H1 (cell line): Measurements from ENCODE around the gene EGFL6. TPM values are rescaled to one million over a fixed set of nuclear protein-coding genes. Genes with fewer than 3 reads are reported as not detected.

Experiments used
- CTCF ChIA-PET: fragments of 300-600 bp; sonication (Branson Sonifier 250); formaldehyde crosslinking; loops from one replicate; lab custom pipeline; 2021; ENCODE audit not compliant: partially characterized antibody; lab: Charles Lee
- POLR2A ChIA-PET: fragments of 300-600 bp; sonication (Branson Sonifier 250); formaldehyde crosslinking; loops from one replicate; lab custom pipeline; 2021; ENCODE audit warnings: inconsistent platforms; ENCODE audit not compliant: partially characterized antibody; lab: Charles Lee
- DNase-seq, 2 experiments: peaks; one replicate each; pipeline versions ENCODE4 v3.0.0 to v3.0.0-alpha.2; 2010 to 2022; ENCODE audit warnings: low spot score in 2 of 2, low read depth in 1 of 2, mixed read lengths in 1 of 2
- FAIRE-seq: peaks from 2 replicates; lab custom pipeline; 2011; peaks lifted over from hg19 to GRCh38; lab: Jason Lieb, UNC
- H2AFZ ChIP-seq: 2 replicates; pipeline ENCODE4 v1.8.1; 2012; ENCODE audit warnings: low read length, inconsistent platforms
- H2AK5ac ChIP-seq: 2 replicates; pipeline ENCODE4 v1.6.1; 2013; ENCODE audit warnings: low read depth, low read length
- H2BK120ac ChIP-seq: replicated peaks from 2 replicates; pipeline ENCODE3; 2013; ENCODE audit warnings: low read depth, low read length, inconsistent platforms
- H2BK12ac ChIP-seq: 2 replicates; pipeline ENCODE4 v1.6.1; 2013; ENCODE audit warnings: low read depth, low read length
- H2BK15ac ChIP-seq: 2 replicates; pipeline ENCODE4 v1.6.1; 2013; ENCODE audit warnings: low read length
- H2BK20ac ChIP-seq: 2 replicates; pipeline ENCODE4 v1.6.1; 2013; ENCODE audit warnings: low read length
- H2BK5ac ChIP-seq: 2 replicates; pipeline ENCODE4 v1.6.1; 2013; ENCODE audit warnings: low read depth, low read length
- H3K14ac ChIP-seq: 2 replicates; pipeline ENCODE4 v1.6.1; 2013; ENCODE audit warnings: inconsistent platforms; ENCODE audit not compliant: insufficient read length
- H3K18ac ChIP-seq: 2 replicates; pipeline ENCODE4 v1.6.1; 2013; ENCODE audit warnings: low read length; ENCODE audit errors: extremely low read depth
- H3K23ac ChIP-seq: 2 replicates; pipeline ENCODE4 v1.6.1; 2013; ENCODE audit warnings: inconsistent platforms; ENCODE audit not compliant: insufficient read length
- H3K23me2 ChIP-seq: 2 replicates; pipeline ENCODE4 v1.6.1; 2013; ENCODE audit warnings: low read depth, low read length
- H3K27ac ChIP-seq: 2 replicates; pipeline ENCODE4 v1.6.1; 2011; ENCODE audit warnings: low read depth, low read length, inconsistent platforms
- H3K27me3 ChIP-seq, 4 experiments: replicated peaks in 1 of 4; 1 replicate in 1 of 4; 2 replicates in 3 of 4; pipeline versions ENCODE4 v1.6.1 to v1.8.1; 2011 to 2013; ENCODE audit warnings: low read length in 3 of 4, mild to moderate bottlenecking in 3 of 4, inconsistent platforms in 2 of 4, mixed read lengths in 2 of 4, moderate library complexity in 1 of 4; ENCODE audit not compliant: control insufficient read depth in 3 of 4, insufficient read depth in 3 of 4; ENCODE audit errors: extremely low read depth in 1 of 4
- H3K36me3 ChIP-seq, 4 experiments: 2 replicates each; pipeline versions ENCODE4 v1.6.1 to v1.8.1; 2011 to 2013; ENCODE audit warnings: mild to moderate bottlenecking in 4 of 4, low read length in 3 of 4, moderate library complexity in 2 of 4, control low read depth in 1 of 4, inconsistent platforms in 1 of 4; ENCODE audit not compliant: insufficient read depth in 4 of 4, control insufficient read depth in 2 of 4
- H3K4ac ChIP-seq: replicated peaks from 2 replicates; pipeline ENCODE3; 2013; ENCODE audit warnings: low read length, low read depth, mixed read lengths, inconsistent platforms; ENCODE audit not compliant: insufficient read length
- H3K4me1 ChIP-seq, 4 experiments: replicated peaks in 1 of 4; 1 replicate in 1 of 4; 2 replicates in 3 of 4; pipeline versions ENCODE4 v1.6.1 to v1.8.1; 2011 to 2013; ENCODE audit warnings: low read length in 3 of 4, inconsistent platforms in 2 of 4, mixed read lengths in 1 of 4; ENCODE audit not compliant: insufficient read depth in 4 of 4, control insufficient read depth in 3 of 4
- H3K4me2 ChIP-seq, 2 experiments: 2 replicates each; pipeline versions ENCODE4 v1.6.1 to v1.8.1; 2011 to 2013; ENCODE audit warnings: low read depth in 2 of 2, low read length in 2 of 2, control low read depth in 1 of 2, inconsistent platforms in 1 of 2, mild to moderate bottlenecking in 1 of 2; ENCODE audit not compliant: insufficient read depth in 1 of 2
- H3K4me3 ChIP-seq, 4 experiments: fragments of 200-600, 300-600 bp in 1 of 4; sonication (generic), shearing (Covaris generic), sonication (Bioruptor Twin) in 1 of 4; 2 replicates each; pipeline versions ENCODE4 v1.5.1 to v1.8.1; 2011 to 2016; ENCODE audit warnings: low read length in 4 of 4, low read depth in 3 of 4, control low read depth in 2 of 4, inconsistent platforms in 2 of 4, mild to moderate bottlenecking in 2 of 4, mixed read lengths in 1 of 4, moderate library complexity in 1 of 4; ENCODE audit not compliant: insufficient read depth in 2 of 4; ENCODE audit errors: extremely low read depth in 1 of 4
- H3K56ac ChIP-seq: replicated peaks from 2 replicates; pipeline ENCODE3; 2013; ENCODE audit warnings: low read depth, mild to moderate bottlenecking, mixed read lengths, low read length, inconsistent platforms; ENCODE audit not compliant: insufficient read length
- H3K79me1 ChIP-seq: 2 replicates; pipeline ENCODE4 v1.6.1; 2013; ENCODE audit warnings: low read depth, low read length, control low read depth
- H3K79me2 ChIP-seq, 2 experiments: 2 replicates each; pipeline versions ENCODE4 v1.6.1 to v1.8.1; 2012 to 2013; ENCODE audit warnings: low read length in 2 of 2, mild to moderate bottlenecking in 2 of 2, inconsistent platforms in 1 of 2; ENCODE audit not compliant: insufficient read depth in 2 of 2, control insufficient read depth in 1 of 2
- H3K9ac ChIP-seq, 4 experiments: replicated peaks in 1 of 4; 1 replicate in 1 of 4; 2 replicates in 3 of 4; pipeline versions ENCODE4 v1.6.1 to v1.8.1; 2011 to 2013; ENCODE audit warnings: low read depth in 3 of 4, low read length in 3 of 4, control low read depth in 2 of 4, mild to moderate bottlenecking in 2 of 4, moderate library complexity in 2 of 4, inconsistent platforms in 1 of 4; ENCODE audit errors: extremely low read depth in 1 of 4
- H3K9me3 ChIP-seq, 2 experiments: 2 replicates each; pipeline versions ENCODE4 v1.6.1 to v1.8.1; 2012 to 2013; ENCODE audit warnings: mild to moderate bottlenecking in 2 of 2, moderate library complexity in 2 of 2, control low read depth in 1 of 2, inconsistent platforms in 1 of 2, low read depth in 1 of 2, low read length in 1 of 2, mixed read lengths in 1 of 2; ENCODE audit not compliant: insufficient read depth in 2 of 2
- H4K20me1 ChIP-seq, 2 experiments: replicated peaks in 1 of 2; 2 replicates each; pipeline versions ENCODE3 to v1.8.1; 2011 to 2013; ENCODE audit warnings: inconsistent platforms in 2 of 2, low read length in 2 of 2, mild to moderate bottlenecking in 1 of 2; ENCODE audit not compliant: insufficient read depth in 2 of 2, control insufficient read depth in 1 of 2
- H4K5ac ChIP-seq: 2 replicates; pipeline ENCODE4 v1.6.1; 2013; ENCODE audit warnings: low read length, low read depth, mixed read lengths, inconsistent platforms; ENCODE audit not compliant: insufficient read length
- H4K8ac ChIP-seq: 2 replicates; pipeline ENCODE4 v1.8.0; 2013; ENCODE audit warnings: mild to moderate bottlenecking, moderate library complexity, low read length, inconsistent platforms; ENCODE audit not compliant: insufficient read depth; ENCODE audit errors: extremely low read depth
- H4K91ac ChIP-seq: replicated peaks from 2 replicates; pipeline ENCODE3; 2013; ENCODE audit warnings: low read length, mixed read lengths, inconsistent platforms; ENCODE audit not compliant: insufficient read length
- CREB1 ChIP-seq: IDR thresholded peaks from 2 replicates; pipeline ENCODE4 v1.6.1; 2012; ENCODE audit warnings: inconsistent platforms
- GABPA ChIP-seq: IDR thresholded peaks from 2 replicates; pipeline ENCODE4 v1.6.1; 2011; ENCODE audit warnings: mild to moderate bottlenecking, low read length, moderate library complexity, borderline replicate concordance; ENCODE audit not compliant: insufficient read depth
- POLR2A ChIP-seq, 2 experiments: IDR thresholded peaks; 1 replicate in 1 of 2; 2 replicates in 1 of 2; pipeline ENCODE4 v1.6.1; 2011; ENCODE audit warnings: low read depth in 2 of 2, low read length in 2 of 2, mild to moderate bottlenecking in 2 of 2; ENCODE audit errors: control extremely low read depth in 1 of 2
- SIX5 ChIP-seq: IDR thresholded peaks from 2 replicates; pipeline ENCODE4 v1.6.1; 2011; ENCODE audit warnings: mild to moderate bottlenecking, low read depth, low read length
- SP1 ChIP-seq: IDR thresholded peaks from 2 replicates; pipeline ENCODE4 v1.6.1; 2011; ENCODE audit warnings: low read depth, low read length
- TAF1 ChIP-seq: IDR thresholded peaks from 2 replicates; pipeline ENCODE4 v1.6.1; 2011; ENCODE audit warnings: mild to moderate bottlenecking, low read depth, low read length
- TBP ChIP-seq: IDR thresholded peaks from 2 replicates; pipeline ENCODE4 v1.6.1; 2011; ENCODE audit warnings: low read depth, low read length, improper control_type of control experiment
- YY1 ChIP-seq: IDR thresholded peaks from 2 replicates; pipeline ENCODE4 v1.6.1; 2011; ENCODE audit warnings: low read depth, mild to moderate bottlenecking, low read length
- WGBS, 2 experiments: shearing (Covaris generic) in 1 of 2; methylation state at CpG; one replicate each; pipeline versions ENCODE4 v1.1.6 to v1.1.7; 2013 to 2015; ENCODE audit warnings: low lambda C conversion rate in 2 of 2, mixed read lengths in 2 of 2, inconsistent platforms in 1 of 2, low coverage in 1 of 2, missing lambda C conversion rate in 1 of 2; ENCODE audit not compliant: insufficient replicate concordance in 2 of 2, insufficient coverage in 1 of 2, insufficient read length in 1 of 2; ENCODE audit errors: extremely low coverage in 1 of 2, missing lambda C conversion rate in 1 of 2; 5-methylcytosine and 5-hydroxymethylcytosine counted together
- polyA plus RNA-seq, 7 experiments: library from polyadenylated mRNA; depleted of rRNA in 3 of 7; stranded (reverse) in 5 of 7; unstranded in 2 of 7; fragments of >200 nt in 5 of 7; fragments of 200-250 nt in 2 of 7; gene quantifications; 1 replicate in 5 of 7; 2 replicates in 1 of 7; 4 replicates in 1 of 7; pipeline versions ENCODE4 v1.2.1 to v1.2.3, GENCODE V29; 2011 to 2013; ENCODE audit warnings: missing spikeins in 2 of 7, mixed read lengths in 2 of 7
- total RNA-seq: library from RNA; stranded (reverse); fragmentation: NEBNext Ultra II Directional; extraction: Animal tissue kit (Norgen Biotek cat#: 25700); gene quantifications from 2 replicates; pipeline ENCODE4 v1.2.1, GENCODE V29; 2021
- TF ChIP-seq, protein P1 (sequence below): IDR thresholded peaks from 2 replicates; pipeline ENCODE4 v1.6.1; 2012; ENCODE audit warnings: low read length, inconsistent platforms

EGFL6 gene
- total and polyA plus RNA-seq, 2 of the 8 experiments (the other 6 are each of a cell fraction or from before 2014, with no cell fraction given): 0.93 to 1.1 TPM

DNA sequence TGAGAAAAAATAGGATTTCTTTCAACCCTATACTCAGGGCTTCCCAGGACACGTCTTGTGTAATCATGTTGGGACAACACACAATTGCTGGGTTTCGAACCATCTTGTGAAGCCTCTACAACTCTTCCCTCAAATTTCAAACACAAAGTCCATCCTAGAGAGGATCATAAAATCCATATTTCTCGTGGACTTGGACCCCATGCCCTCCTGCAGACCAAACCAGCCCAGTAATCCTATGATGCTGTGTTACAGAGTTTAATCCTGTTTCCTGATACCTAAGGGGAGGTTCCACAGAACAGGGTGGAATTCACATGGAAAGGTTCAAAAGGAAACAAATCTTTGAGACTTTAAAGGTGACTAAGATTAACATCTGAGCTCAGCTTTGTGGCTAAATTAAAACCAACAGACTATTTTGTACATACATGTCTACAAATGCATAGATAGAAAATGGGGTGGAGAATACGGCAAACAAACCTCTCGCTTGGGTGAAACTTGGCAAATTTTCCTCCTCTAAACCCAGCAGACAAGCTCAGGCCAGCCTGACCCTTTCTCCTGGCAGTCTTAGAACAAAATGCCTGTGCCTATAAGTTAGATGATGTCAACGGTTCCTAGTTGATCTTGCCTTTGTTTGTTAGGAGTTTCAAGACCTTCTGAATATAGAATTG lies 38.1 kb downstream of the EGFL6 start:
- POLR2A ChIA-PET: no interaction called here
- Histone ChIP-seq H3K4me1 (no peaks in the 10 kb centered on the region), H3K4me3 (no peak overlapping the region), H2BK12ac (no peak overlapping the region), H4K5ac (no peak overlapping the region), H3K79me2 (no peaks in the 10 kb centered on the region), H3K56ac (no peak overlapping the region), H4K20me1 (no peaks in the 10 kb centered on the region), H3K9me3 (no peaks in the 10 kb centered on the region)
- no peak for TF ChIP-seq POLR2A (IDR thresholded peaks at IDR 0.05; ENCODE audit: control extremely low read depth in 1 of 2, low read depth in 2 of 2, low read length in 2 of 2)
- no peak for TF ChIP-seq GABPA
- TF ChIP-seq, protein P1, sequence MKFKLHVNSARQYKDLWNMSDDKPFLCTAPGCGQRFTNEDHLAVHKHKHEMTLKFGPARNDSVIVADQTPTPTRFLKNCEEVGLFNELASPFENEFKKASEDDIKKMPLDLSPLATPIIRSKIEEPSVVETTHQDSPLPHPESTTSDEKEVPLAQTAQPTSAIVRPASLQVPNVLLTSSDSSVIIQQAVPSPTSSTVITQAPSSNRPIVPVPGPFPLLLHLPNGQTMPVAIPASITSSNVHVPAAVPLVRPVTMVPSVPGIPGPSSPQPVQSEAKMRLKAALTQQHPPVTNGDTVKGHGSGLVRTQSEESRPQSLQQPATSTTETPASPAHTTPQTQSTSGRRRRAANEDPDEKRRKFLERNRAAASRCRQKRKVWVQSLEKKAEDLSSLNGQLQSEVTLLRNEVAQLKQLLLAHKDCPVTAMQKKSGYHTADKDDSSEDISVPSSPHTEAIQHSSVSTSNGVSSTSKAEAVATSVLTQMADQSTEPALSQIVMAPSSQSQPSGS: no peak
- TF ChIP-seq TBP: no peak
- TF ChIP-seq CREB1: no peak
- TF ChIP-seq YY1: no peak
- no peak for TF ChIP-seq TAF1
- no peak for TF ChIP-seq SIX5
- no peak for TF ChIP-seq SP1
- TF ChIP-seq, all 59 proteins: peak for 0
- H2AFZ ChIP-seq: peak overlapping the region; percentile 44; the same call in 1 of the 2 replicates
- DNase-seq (no peak), FAIRE-seq (no peak)
- H3K23ac ChIP-seq: no peak overlapping the region
- no peaks in the 10 kb centered on the region for H3K36me3 ChIP-seq
- no peaks in the 10 kb centered on the region for H3K79me1 ChIP-seq
- no peak overlapping the region for H3K14ac ChIP-seq
- H2BK15ac ChIP-seq: no peak overlapping the region
- H4K8ac ChIP-seq: no peak overlapping the region
- H3K9ac ChIP-seq: no peak overlapping the region
- H3K27ac ChIP-seq: no peak overlapping the region
- H3K27me3 ChIP-seq: no peaks in the 10 kb centered on the region
- no peak overlapping the region for H3K4ac ChIP-seq
- no peak overlapping the region for H2AK5ac ChIP-seq
- CTCF ChIA-PET: interaction anchor here (1.0 to 1.9 kb wide), 2 partner anchors 8 to 39 kb away, joined by 3 to 5 read pairs; no protein-coding TSS in a partner anchor
- no peak overlapping the region for H2BK20ac ChIP-seq
- no peak overlapping the region for H3K4me2 ChIP-seq
- no peaks in the 10 kb centered on the region for H3K23me2 ChIP-seq
- no peak overlapping the region for H2BK120ac ChIP-seq
- no peak overlapping the region for H2BK5ac ChIP-seq
- H4K91ac ChIP-seq: no peak overlapping the region
- WGBS, 2 experiments: 85% methylated on average over 6 of the region's 6 CpGs; no CpG with 5 or more reads in 1 of the 2 experiments
- H3K18ac ChIP-seq: no peak overlapping the region
